Tibial nerve (tissue), 3 donors: ENCODE measurements around the gene RRM1.

Source experiments
- CTCF ChIP-seq, 5 experiments: fragments of 200-600 bp in 3 of 5; fragments of 450-650 bp in 2 of 5; sonication (generic) in 3 of 5; IDR thresholded peaks; one replicate each; pipeline ENCODE4 v1.5.1; 2016 to 2019; ENCODE audit warnings: antibody characterized with exemption in 5 of 5, mild to moderate bottlenecking in 3 of 5, moderate library complexity in 2 of 5
- POLR2A ChIP-seq, 2 donors: fragments of 450-650 bp; IDR thresholded peaks; one replicate each; pipeline ENCODE4 v1.6.1; 2017; ENCODE audit warnings: antibody characterized with exemption in 2 of 2, mild to moderate bottlenecking in 2 of 2, moderate library complexity in 2 of 2

GRCh38 chr11:4111834-4112233 is 17.2 kb downstream of the RRM1 start:
- no peak for TF ChIP-seq CTCF (IDR thresholded peaks at IDR 0.05)
- no peak for TF ChIP-seq POLR2A (IDR thresholded peaks at IDR 0.05)
